Measurements from ENCODE around the gene SNX32. TPM values are rescaled to one million over a fixed set of nuclear protein-coding genes. Genes with fewer than 3 reads are reported as not detected.

The SNX32 gene
- total and polyA plus RNA-seq, 9 of the 15 experiments (the other 6 are each of a cell fraction or from before 2014, with no cell fraction given) = 0.03 TPM; not detected in 7

DNA sequence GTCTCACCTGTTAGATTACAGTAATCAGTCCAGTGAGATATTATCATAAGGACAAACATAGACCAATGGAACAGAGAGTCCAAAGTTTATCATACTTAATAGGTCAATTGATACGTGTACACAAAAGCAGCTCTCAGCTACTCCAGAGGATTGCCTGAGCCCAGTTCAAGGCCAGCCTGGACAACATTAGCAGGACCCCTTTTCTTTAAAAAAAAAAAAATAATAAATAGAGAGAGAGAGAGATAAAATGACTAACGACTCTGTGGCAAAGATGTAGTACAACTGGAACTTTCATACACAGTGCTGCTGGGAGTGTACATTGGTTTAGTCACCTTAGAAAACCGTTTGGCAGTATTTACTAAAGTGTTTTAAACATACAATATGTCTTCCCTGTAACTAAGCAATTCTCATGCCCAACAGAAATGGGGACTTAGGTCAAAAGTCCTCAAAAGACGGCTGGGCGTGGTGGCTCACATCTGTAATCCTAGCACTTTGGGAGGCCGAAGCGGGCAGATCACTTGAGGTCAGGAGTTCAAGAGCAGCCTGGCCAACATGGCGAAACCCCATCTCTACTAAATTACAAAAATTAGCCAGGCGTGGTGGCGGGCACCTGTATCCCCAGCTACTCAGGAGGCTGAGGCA, 10.6 kb downstream of the SNX32 start:
- Histone ChIP-seq H3K79me2 (ENCODE audit: control insufficient read depth, insufficient read depth, low read length) (no peaks in the 10 kb centered on the region), H3K9ac (ENCODE audit: insufficient read depth in 1 of 2, low read depth in 2 of 2, low read length in 2 of 2) (no peak overlapping the region), H2AFZ (ENCODE audit: low read depth, low read length) (no peak overlapping the region), H3K36me3 (ENCODE audit: control insufficient read depth, insufficient read depth, low read length) (no peaks in the 10 kb centered on the region), H3K4me3 (no peak overlapping the region), H3K27ac (ENCODE audit: extremely low read depth, low read depth, low read length) (no peak overlapping the region), H4K20me1 (replicated peaks; ENCODE audit: control insufficient read depth, insufficient read depth, low read length) (no peaks in the 10 kb centered on the region), H3K9me3 (replicated peaks; ENCODE audit: control insufficient read depth, insufficient read depth, low read depth, low read length) (no peaks in the 10 kb centered on the region), H3K27me3 (ENCODE audit: control insufficient read depth in 2 of 2, insufficient read depth in 2 of 2, low read length in 2 of 2) (no peaks in the 10 kb centered on the region), H3K9me1 (ENCODE audit: control insufficient read depth, insufficient read depth, low read length) (no peaks in the 10 kb centered on the region), H3K4me1 (replicated peaks in 1 of 2; ENCODE audit: control insufficient read depth in 2 of 2, insufficient read depth in 2 of 2, low read length in 2 of 2) (peaks cover 0 to 5% of the 10 kb centered on the region in 2 experiments; a peak in 3 of 5 replicates), H3K4me2 (ENCODE audit: insufficient read depth, low read length) (no peak overlapping the region)
- FAIRE-seq = no peak
- no peak for TF ChIP-seq THRA (IDR thresholded peaks at IDR 0.05)
- 0 out of 2 replicates have a peak, but pooled peaks have one; percentile 11 for TF ChIP-seq CREM (IDR thresholded peaks at IDR 0.05; ENCODE audit: low read depth)
- TF ChIP-seq NBN (IDR thresholded peaks at IDR 0.05; ENCODE audit: low read depth) = no peak
- no peak for TF ChIP-seq PCBP1 (IDR thresholded peaks at IDR 0.05; ENCODE audit: low read depth, low read length, poor library complexity, severe bottlenecking)
- no peak for DNase-seq (ENCODE audit: extremely low read depth in 1 of 4, low spot score in 3 of 4)
- POLR2A ChIA-PET = interaction anchor here (0.7 to 1.7 kb wide), 3 partner anchors 7 to 14 kb away, joined by 3 to 12 read pairs (median 4); partner anchors contain the start of gene CFL1
- in situ Hi-C loops (cut with MboI) = no loop called here
- ATAC-seq = no peak
- CTCF ChIA-PET (ENCODE audit: low intra/inter-chr PET ratio) = no interaction called here
- no TSS peak for BruUV-seq (replicated peaks)
- intact Hi-C loops (cut with micrococcal nuclease) = no loop called here
- WGBS (ENCODE audit: insufficient coverage, low coverage, missing lambda C conversion rate) = 54% methylated on average over 10 of the region's 10 CpGs
